ENCODE results near the gene DCST2. TPM values are rescaled to one million over a fixed set of nuclear protein-coding genes. Genes with fewer than 3 reads are reported as not detected.
A peak's percentile ranks its signal among the peaks of the same experiment; 100 is the strongest.
"Not testable (repeated sequence)": the region's sequence is repeated elsewhere in the genome, so short reads cannot be mapped to it uniquely, and the experiment has no call there.

The DCST2 gene
- total RNA-seq, 1 experiment from 2014 or later = 0.21 TPM

DNA sequence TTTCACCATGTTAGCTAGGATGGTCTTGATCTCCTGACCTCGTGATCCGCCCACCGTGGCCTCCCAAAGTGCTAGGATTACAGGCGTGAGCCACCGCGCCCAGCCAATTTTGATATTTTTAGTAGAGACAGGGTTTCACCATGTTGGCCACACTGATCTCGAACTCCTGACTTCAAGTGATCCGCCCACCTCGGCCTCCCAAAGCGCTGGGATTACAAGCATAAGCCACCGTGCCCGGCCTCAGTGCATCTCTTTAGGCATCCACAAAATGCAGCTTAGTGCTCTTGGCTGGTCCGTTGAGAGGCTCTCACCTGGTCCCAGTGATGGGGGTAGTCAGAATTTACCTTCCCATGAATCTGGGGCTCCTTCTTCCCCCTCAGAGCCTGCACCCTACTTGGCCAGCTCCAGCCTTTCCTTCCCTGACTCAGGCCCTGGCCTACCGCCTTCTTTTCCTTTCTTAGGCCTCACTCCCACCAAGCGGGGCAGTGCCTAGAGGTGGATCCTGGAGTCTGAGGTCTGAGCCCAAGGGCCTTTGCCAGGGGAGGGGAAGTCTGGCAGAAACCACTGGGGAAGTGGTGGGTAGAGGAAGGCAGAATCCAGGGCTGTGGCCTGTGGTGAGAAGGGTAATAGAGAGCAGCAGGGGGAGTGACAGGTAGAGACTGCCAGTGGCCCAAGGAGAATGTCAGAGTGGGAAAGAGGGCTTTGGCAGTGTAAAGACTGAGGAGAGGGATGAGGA lies 36.4 kb downstream of the DCST2 start:
- Histone ChIP-seq H3K27me3 (replicated peaks; ENCODE audit: insufficient read depth, low read depth, low read length, poor library complexity) (no peaks in the 10 kb centered on the region), H3K36me3 (ENCODE audit: insufficient read depth, low read length, poor library complexity, severe bottlenecking) (no peaks in the 10 kb centered on the region), H3K9me3 (ENCODE audit: low read depth, low read length, poor library complexity, severe bottlenecking) (no peaks in the 10 kb centered on the region), H3K4me3 (ENCODE audit: low read depth, low read length, poor library complexity, severe bottlenecking) (no peak overlapping the region), H3K4me1 (ENCODE audit: insufficient read depth, low read length, poor library complexity, severe bottlenecking) (peaks cover 5% of the 10 kb centered on the region), H3K27ac (ENCODE audit: low read depth, low read length, poor library complexity, severe bottlenecking) (peak overlapping the region; percentile 40)
- no TSS peak for BruUV-seq (replicated peaks)
- ChIA-PET POLR2A (ENCODE audit: low non-redundant PET) (interaction anchor here (0.7 kb wide), 2 partner anchors 26 to 351 kb away, joined by 3 to 4 read pairs; no protein-coding TSS in a partner anchor), CTCF (no interaction called here)
- DNase-seq (ENCODE audit: low spot score) = no peak
- no peak for TF ChIP-seq CTCF (conservative IDR thresholded peaks at IDR 0.05; ENCODE audit: low read depth, low read length)
- TF ChIP-seq EZH2 (IDR thresholded peaks at IDR 0.05; ENCODE audit: borderline replicate concordance, low read depth, low read length, poor library complexity, severe bottlenecking) = no peak
- intact Hi-C loops (cut with micrococcal nuclease; ENCODE audit: unreplicated experiment) = loop anchor here (5.0 kb wide), 1 partner anchor 35 kb away; the partner anchor contains the start of gene PYGO2

DNA sequence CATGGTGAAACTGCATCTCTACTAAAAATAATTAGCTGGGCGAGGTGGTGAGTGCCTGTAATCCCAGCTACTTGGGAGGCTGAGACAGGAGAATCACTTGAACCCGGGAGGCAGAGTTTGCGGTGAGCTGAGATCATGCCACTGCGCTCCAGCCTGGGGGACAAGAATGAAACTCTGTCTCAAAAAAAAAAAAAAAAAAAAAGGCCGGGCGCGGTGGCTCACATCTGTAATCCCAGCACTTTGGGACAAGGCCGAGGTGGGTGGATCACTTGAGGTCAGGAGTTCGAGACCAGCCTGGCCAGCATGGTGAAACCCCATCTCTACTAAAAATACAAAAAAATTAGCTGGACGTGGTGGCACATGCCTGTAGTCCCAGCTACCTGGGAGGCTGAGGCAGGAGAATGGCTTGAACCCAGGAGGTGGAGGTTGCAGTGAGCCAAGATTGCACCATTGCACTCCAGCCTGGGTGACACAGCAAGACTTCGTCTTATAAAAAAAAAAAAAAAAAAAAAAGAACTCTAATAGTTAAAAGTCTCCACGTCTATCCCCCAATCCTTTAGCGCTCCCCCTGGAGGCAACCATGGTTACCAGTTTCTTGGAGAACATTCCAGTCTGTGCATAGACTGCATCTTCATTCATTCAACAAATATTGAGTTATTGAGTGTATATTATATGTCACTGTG lies 38.1 kb downstream of the DCST2 start:
- peak overlapping the region; percentile 63 for H3K27ac ChIP-seq (ENCODE audit: low read depth, low read length, poor library complexity, severe bottlenecking)
- H3K36me3 ChIP-seq (ENCODE audit: insufficient read depth, low read length, poor library complexity, severe bottlenecking); H3K4me1 ChIP-seq (ENCODE audit: insufficient read depth, low read length, poor library complexity, severe bottlenecking); POLR2A ChIA-PET (ENCODE audit: low non-redundant PET); BruUV-seq (replicated peaks); H3K9me3 ChIP-seq (ENCODE audit: low read depth, low read length, poor library complexity, severe bottlenecking); H3K27me3 ChIP-seq (replicated peaks; ENCODE audit: insufficient read depth, low read depth, low read length, poor library complexity); H3K4me3 ChIP-seq (ENCODE audit: low read depth, low read length, poor library complexity, severe bottlenecking): not testable (repeated sequence)
- intact Hi-C loops (cut with micrococcal nuclease; ENCODE audit: unreplicated experiment) = loop anchor here (5.0 kb wide), 1 partner anchor 33 kb away; the partner anchor contains the start of gene PYGO2
- TF ChIP-seq CTCF (conservative IDR thresholded peaks at IDR 0.05; ENCODE audit: low read depth, low read length) = peak; percentile 64
- CTCF ChIA-PET = interaction anchor here (0.6 to 1.2 kb wide), 7 partner anchors 13 to 621 kb away, joined by 3 to 11 read pairs (median 5); partner anchors contain the start of gene FLAD1
- DNase-seq (ENCODE audit: low spot score) = peak; percentile 88

DNA sequence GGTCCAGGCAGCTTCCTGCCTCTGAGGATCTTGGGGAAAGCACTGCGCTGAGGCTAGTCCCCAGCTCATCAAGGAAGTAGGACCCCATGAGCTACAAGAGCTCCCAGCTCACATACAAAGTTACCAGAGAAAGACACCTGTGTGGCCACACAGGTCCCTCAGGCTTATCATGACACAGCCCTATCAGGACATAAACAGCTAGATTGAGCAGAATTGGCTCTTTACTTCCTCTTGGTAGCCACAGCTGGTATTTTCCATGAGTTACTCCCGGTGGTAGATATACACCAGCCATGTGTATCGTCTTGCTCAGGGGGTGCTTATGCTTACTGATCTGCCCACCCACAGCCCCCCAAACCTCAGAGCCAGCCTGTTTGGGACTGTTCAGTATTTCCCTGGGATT lies 39.0 kb downstream of the DCST2 start:
- TF ChIP-seq EZH2 (IDR thresholded peaks at IDR 0.05; ENCODE audit: borderline replicate concordance, low read depth, low read length, poor library complexity, severe bottlenecking) = no peak
- no peak for TF ChIP-seq CTCF (conservative IDR thresholded peaks at IDR 0.05; ENCODE audit: low read depth, low read length)
- peaks cover under 1% of the 10 kb centered on the region for H3K4me1 ChIP-seq (ENCODE audit: insufficient read depth, low read length, poor library complexity, severe bottlenecking)
- intact Hi-C loops (cut with micrococcal nuclease; ENCODE audit: unreplicated experiment) = no loop called here
- ChIA-PET POLR2A (ENCODE audit: low non-redundant PET) (no interaction called here), CTCF (interaction anchor here (0.6 to 1.2 kb wide), 4 partner anchors 12 to 25 kb away, joined by 3 to 9 read pairs (median 4); partner anchors contain the start of gene FLAD1)
- BruUV-seq (replicated peaks) = no TSS peak
- H3K36me3 ChIP-seq (ENCODE audit: insufficient read depth, low read length, poor library complexity, severe bottlenecking) = peaks cover 11% of the 10 kb centered on the region
- H3K4me3 ChIP-seq (ENCODE audit: low read depth, low read length, poor library complexity, severe bottlenecking) = no peak overlapping the region
- H3K27me3 ChIP-seq (replicated peaks; ENCODE audit: insufficient read depth, low read depth, low read length, poor library complexity) = no peaks in the 10 kb centered on the region
- H3K9me3 ChIP-seq (ENCODE audit: low read depth, low read length, poor library complexity, severe bottlenecking) = no peaks in the 10 kb centered on the region
- no peak for DNase-seq (ENCODE audit: low spot score)
- H3K27ac ChIP-seq (ENCODE audit: low read depth, low read length, poor library complexity, severe bottlenecking) = peak overlapping the region; percentile 63
